H7 (cell line): ENCODE data around the gene PIK3R2. TPM values are rescaled to one million over a fixed set of nuclear protein-coding genes. Genes with fewer than 3 reads are reported as not detected.
"Not testable (repeated sequence)": the region's sequence is repeated elsewhere in the genome, so short reads cannot be mapped to it uniquely, and the experiment has no call there.

Experiments used
- DNase-seq: peaks from one replicate; pipeline ENCODE4 v3.0.0; 2012
- H3K27me3 ChIP-seq: 2 replicates; pipeline ENCODE4 v1.6.0; 2011; ENCODE audit warnings: mild to moderate bottlenecking, low read length; ENCODE audit not compliant: control insufficient read depth, insufficient read depth
- H3K36me3 ChIP-seq: replicated peaks from 2 replicates; pipeline ENCODE4 v1.5.1; 2011; ENCODE audit warnings: low read length; ENCODE audit not compliant: control insufficient read depth, insufficient read depth
- H3K4me3 ChIP-seq: 2 replicates; pipeline ENCODE4 v1.5.1; 2011; ENCODE audit warnings: low read depth, mild to moderate bottlenecking, control low read depth, low read length, moderate library complexity; ENCODE audit not compliant: insufficient read depth
- total RNA-seq: library from RNA; depleted of rRNA; stranded (reverse); fragments of >200 nt; shearing (Covaris generic); gene quantifications from 2 replicates; pipeline ENCODE4 v1.2.3, GENCODE V29; 2014; rRNA removed

PIK3R2 gene
- 26.7 and 29.0 TPM in 2 replicates for total RNA-seq

DNA sequence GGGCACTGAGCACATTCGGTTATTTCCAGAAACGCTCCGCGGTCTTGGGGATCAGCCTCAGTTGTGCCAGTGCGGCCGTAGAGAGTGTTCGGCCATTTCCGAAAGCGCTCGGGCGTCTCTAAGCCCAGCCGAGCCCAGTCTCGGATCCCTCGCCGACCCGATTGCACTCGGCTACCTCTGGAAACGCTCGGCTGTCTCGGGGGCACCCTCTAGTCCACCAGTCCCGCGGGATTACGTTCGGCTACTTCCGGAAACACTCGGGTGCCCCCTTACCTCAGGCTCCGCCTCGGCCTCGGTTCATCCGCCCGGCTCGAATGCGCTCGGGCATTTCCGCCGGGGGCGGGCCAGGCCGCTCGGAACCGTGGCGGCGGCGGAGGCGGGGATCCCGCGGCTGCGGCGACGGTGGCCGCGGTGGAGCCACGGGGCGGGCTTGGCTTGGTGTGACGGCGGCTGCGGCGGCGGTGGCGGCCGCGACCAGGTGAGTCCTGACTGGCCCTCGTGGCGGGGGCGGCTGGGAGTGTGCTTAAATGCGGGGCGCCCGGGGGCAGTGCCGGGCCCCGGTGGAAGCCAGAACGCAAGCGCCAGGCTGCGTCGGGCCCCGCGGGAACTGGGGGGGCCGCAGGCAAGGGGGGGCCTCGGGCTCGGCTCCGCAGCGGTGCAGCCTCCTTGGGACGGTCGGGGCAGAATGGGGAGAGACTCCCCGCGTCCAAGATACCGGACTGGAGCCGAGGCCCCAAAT, at the start of gene PIK3R2:
Gene PIK3R2 (plus strand): TSS at position 347 of the 739 bp plus-strand sequence. CDS start 2,717 bp downstream, outside the sequence.
- peak; percentile 100 for DNase-seq
- Histone ChIP-seq H3K4me3 (peak within 1 kb of the TSS; percentile 85), H3K36me3 (peaks cover 4% of the 10 kb centered on the region), H3K27me3 (no peaks in the 10 kb centered on the region)

DNA sequence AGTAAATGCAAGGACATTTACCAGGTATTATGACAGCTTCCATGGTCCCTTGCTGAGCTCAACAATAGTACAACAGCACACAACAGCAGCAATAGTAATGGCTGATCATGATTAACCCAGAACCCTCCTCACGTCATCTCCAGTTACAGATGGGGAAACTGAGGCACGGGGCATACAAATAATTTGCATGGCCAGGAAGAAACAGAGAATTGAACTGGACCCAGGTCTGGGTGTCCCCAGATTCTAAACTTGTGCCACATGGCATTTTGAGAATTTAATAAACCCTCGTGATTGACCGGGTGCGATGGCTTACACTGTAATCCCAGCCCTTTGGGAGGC, 48.2 kb upstream of the PIK3R2 start:
- Histone ChIP-seq H3K36me3 (no peaks in the 10 kb centered on the region), H3K4me3 (peak overlapping the region; percentile 41), H3K27me3 (peaks cover 15% of the 10 kb centered on the region)
- DNase-seq: no peak

DNA sequence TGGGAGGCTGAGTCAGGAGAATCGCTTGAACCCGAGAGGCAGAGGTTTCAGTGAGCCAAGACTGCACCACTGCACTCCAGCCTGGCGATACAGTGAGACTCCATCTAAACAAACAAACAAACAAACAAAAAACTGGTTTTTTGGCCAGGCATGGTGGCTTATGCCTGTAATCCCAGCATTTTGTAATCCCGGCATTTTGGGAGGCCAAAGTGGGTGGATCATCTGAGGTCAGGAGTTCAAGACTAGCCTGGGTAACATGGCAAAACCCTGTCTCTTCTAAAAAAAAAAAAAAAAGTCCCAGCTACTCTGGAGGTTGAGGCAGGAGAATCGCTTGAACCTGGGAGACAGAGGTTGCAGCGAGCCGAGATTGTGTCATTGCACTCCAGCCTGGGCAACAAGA, 47.7 kb upstream of the PIK3R2 start:
- H3K27me3 ChIP-seq: peaks cover 17% of the 10 kb centered on the region
- H3K4me3 ChIP-seq, H3K36me3 ChIP-seq, DNase-seq: not testable (repeated sequence)

DNA sequence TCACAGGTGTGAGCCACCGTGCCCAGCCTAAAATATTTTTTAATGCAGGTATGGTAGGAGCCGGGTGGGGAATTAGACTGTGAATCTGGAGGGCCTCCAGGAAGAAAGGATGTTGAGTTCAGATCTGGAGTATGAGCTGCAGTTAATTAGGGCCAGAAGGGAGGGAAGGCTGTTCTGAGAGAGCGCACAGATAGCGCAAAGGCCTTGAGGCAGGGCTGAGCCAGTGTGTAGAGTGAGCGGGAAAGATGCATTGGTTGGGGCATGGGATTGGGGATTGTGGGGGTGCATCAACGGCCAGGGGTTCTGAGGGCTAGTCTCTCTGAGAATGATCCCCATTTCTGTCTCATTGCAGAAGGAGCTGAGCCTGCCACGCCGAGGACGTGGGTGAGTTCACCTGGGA, 45.7 kb upstream of the PIK3R2 start:
- DNase-seq: peak; percentile 11
- H3K27me3 ChIP-seq: peaks cover 26% of the 10 kb centered on the region
- no peaks in the 10 kb centered on the region for H3K36me3 ChIP-seq
- H3K4me3 ChIP-seq: no peak overlapping the region

DNA sequence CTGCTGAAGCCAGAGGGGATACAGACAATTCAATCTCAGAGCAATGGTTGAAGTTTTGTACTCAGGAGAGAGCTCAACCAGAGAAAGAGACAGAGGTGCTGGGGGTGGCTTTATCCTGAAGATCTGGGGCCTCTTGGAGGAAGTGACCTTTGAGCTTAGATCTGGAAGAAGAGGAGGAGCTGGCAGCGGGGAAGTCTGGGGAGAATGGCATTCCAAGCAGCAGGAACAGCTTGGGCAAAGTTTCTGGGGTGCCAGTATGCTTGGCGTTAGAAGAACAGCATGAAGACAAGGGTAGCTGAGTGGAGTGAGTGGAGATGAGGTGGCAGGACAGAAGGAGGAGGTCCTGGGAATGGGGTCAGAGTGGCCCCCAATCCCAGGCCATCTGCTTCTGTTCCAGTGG, 44.1 kb upstream of the PIK3R2 start:
- no peaks in the 10 kb centered on the region for H3K36me3 ChIP-seq
- peak; percentile 16 for DNase-seq
- H3K27me3 ChIP-seq: peaks cover 26% of the 10 kb centered on the region
- H3K4me3 ChIP-seq: no peak overlapping the region

- no peaks in the 10 kb centered on the region for H3K36me3 ChIP-seq
- DNase-seq: no peak
- peaks cover 26% of the 10 kb centered on the region for H3K27me3 ChIP-seq
- H3K4me3 ChIP-seq: peak overlapping the region; percentile 77
These were observed 43.6 kb upstream of the PIK3R2 start for GRCh38 chr19:18109341-18109732.

DNA sequence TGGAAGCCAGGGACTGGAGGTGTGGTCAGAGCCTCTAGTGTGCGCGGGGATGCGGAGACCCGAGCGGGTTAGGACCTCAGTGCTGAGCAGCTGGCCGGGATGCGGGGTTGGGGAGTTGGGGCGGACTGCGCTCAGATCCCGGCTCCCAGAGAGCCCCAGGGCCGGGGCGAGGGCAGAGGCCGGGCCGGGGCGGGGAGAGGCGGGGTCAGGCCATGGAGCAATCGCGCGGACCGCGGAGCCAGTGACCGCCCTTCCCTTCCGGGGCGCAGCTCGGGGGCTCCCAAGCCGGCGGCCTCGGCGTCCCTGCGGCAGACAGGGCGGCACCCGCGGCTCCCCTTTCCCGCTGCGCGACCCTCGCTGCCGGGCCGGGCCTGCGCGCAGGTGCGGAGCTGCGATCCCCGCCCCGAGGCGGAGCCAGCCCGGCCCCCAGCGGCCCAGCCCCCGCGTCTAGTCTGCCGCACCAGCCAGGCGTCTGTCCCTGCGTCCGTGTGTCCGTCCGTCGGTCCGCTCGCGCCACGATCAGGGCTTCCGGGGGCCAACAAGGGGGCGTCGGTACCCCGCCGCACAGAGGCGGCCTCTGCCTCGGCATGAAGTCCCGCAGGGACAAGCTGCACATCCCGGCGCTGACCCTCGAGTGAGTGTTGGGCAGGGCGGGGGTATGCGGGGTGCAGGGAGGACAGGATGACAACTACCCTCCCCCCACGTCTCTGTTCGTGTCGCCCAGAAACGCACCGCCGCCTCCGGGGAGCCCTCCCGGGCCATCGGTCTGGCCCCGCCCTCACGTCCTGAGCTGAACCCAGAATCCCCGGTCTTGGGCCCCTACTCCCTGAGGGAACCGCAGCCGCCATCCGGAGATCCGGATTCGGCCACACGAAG, 43.0 kb upstream of the PIK3R2 start:
- H3K4me3 ChIP-seq: peak overlapping the region; percentile 77
- H3K27me3 ChIP-seq: peaks cover 26% of the 10 kb centered on the region
- no peaks in the 10 kb centered on the region for H3K36me3 ChIP-seq
- DNase-seq: peak; percentile 93

GRCh38 chr19:18110609-18111232, 42.2 kb upstream of the PIK3R2 start:
- peak; percentile 42 for DNase-seq

DNA sequence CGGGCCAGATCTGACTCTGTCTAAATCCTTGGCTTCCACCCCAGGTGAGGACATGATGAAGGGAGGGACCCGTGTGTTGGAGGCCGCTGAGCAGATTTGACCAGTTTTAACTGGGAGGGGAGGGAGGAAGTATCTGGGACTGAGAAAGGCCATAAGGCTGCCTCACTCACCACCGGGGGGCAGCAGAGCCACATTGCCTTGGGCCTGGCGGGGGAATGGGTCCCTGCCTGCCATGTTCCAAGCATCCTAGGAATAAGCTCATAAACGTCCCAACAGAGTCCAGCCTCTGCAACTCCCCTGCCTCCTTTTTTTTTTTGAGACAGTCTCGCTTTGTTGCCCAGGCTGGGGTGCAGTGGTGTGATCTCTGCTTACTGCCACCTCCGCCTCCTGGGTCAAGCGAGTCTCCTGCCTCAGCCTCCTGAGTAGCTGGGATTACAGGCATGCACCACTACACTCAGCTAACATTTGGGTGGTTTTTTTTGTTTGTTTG, 39.9 kb upstream of the PIK3R2 start:
- Histone ChIP-seq H3K36me3 (no peaks in the 10 kb centered on the region), H3K27me3 (peaks cover 26% of the 10 kb centered on the region), H3K4me3 (no peak overlapping the region)
- DNase-seq: peak; percentile 91

More at GRCh38 chr19:18110609-18111232, 42.2 kb upstream of the PIK3R2 start:
- H3K27me3 ChIP-seq: peaks cover 26% of the 10 kb centered on the region
- no peaks in the 10 kb centered on the region for H3K36me3 ChIP-seq
- peak overlapping the region; percentile 77 for H3K4me3 ChIP-seq

GRCh38 chr19:18113827-18114226, 39.1 kb upstream of the PIK3R2 start:
- peaks cover 31% of the 10 kb centered on the region for H3K27me3 ChIP-seq
- H3K36me3 ChIP-seq: no peaks in the 10 kb centered on the region

DNA sequence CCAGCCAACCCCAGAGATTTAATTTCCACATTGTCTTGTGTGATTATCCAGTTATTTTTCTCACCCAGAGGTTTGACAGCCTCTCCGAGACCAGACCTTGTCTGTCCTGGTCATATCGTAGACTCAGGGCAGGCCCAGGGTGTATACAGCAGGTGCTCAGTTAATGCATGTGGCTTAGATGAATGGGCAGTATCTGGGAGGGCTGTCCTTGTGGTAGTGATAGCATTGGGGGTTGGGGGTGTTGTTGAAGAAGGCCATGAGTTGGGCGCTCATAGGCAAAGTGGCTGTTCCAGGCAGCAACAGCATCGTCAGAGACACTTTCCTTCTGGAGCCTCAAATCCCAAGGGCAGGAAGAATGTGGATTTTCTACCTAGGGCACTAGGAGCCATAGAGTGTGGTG, 38.5 kb upstream of the PIK3R2 start:
- DNase-seq: no peak
- no peak overlapping the region for H3K4me3 ChIP-seq
- peaks cover 25% of the 10 kb centered on the region for H3K27me3 ChIP-seq

More at GRCh38 chr19:18113827-18114226, 39.1 kb upstream of the PIK3R2 start:
- no peak for DNase-seq
- no peak overlapping the region for H3K4me3 ChIP-seq

GRCh38 chr19:18117364-18117691, 35.6 kb upstream of the PIK3R2 start:
- Histone ChIP-seq H3K27me3 (peaks cover 8% of the 10 kb centered on the region; the same call in 1 of the 2 replicates), H3K4me3 (peak overlapping the region; percentile 20; the same call in 1 of the 2 replicates), H3K36me3 (no peaks in the 10 kb centered on the region; the same call in 1 of the 2 replicates)
- DNase-seq: no peak

More for the DNA sequence above, 38.5 kb upstream of the PIK3R2 start:
- no peaks in the 10 kb centered on the region for H3K36me3 ChIP-seq

DNA sequence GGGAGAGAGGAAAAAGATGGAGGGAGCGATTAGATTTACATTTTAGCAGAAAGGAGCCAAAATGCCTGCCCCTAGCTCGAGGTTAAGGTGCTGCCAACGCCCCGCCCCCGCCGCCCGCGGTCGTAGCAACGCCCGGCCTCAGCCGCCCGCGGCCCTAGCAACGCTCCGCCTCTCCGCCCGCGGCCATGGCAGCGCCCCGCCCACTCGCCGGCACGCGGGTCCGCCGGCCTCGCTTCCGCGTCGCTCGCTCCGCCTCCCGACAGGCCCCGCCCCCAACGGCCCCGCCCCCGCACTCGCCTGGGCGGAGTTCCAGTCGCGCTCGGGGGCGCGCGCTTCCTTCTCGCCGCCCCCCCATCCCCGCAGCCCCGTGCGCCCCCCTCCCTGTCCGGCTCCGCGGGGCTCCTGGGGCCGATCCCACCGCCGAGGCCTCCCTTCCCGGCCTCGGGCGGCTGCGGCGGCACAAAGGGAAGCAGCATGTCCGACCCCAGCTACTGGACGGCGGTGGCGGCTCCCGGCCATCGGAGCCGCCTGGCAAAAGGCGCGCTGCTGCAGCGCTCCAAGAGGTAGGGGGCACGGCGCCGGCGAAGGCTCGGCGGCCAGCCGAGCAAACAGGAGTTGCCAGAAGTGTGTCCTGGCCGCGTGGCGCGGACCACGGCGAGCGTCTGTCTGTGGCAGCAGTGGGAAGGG, 35.1 kb upstream of the PIK3R2 start:
- Histone ChIP-seq H3K36me3 (no peaks in the 10 kb centered on the region; the same call in none of the 2 replicates), H3K4me3 (peak overlapping the region; percentile 67), H3K27me3 (peaks cover 8% of the 10 kb centered on the region; the same call in 1 of the 2 replicates)
- DNase-seq: peak; percentile 100
